Urinary bladder (tissue), 4 donors: Measurements from ENCODE around the gene MRPL55. TPM values are rescaled to one million over a fixed set of nuclear protein-coding genes. Genes with fewer than 3 reads are reported as not detected.

Source experiments
- DNase-seq: peaks from one replicate; pipeline ENCODE4 v3.0.0-alpha.2; 2015; ENCODE audit errors: extremely low spot score
- H3K27ac ChIP-seq: one replicate; pipeline ENCODE4 v1.5.1; 2013; ENCODE audit warnings: low read depth, mild to moderate bottlenecking, moderate library complexity
- H3K36me3 ChIP-seq: one replicate; pipeline ENCODE4 v1.6.1; 2013; ENCODE audit warnings: mild to moderate bottlenecking, moderate library complexity; ENCODE audit not compliant: insufficient read depth
- H3K4me1 ChIP-seq: one replicate; pipeline ENCODE4 v1.6.1; 2013; ENCODE audit warnings: mild to moderate bottlenecking, moderate library complexity; ENCODE audit not compliant: insufficient read depth
- H3K4me3 ChIP-seq: one replicate; pipeline ENCODE4 v1.5.1; 2013; ENCODE audit warnings: low read depth, low read length
- WGBS: extraction: QIAGEN DNeasy Blood & Tissue Kit; methylation state at CpG from one replicate; pipeline ENCODE4 v1.1.7; 2013; 5-methylcytosine and 5-hydroxymethylcytosine counted together
- polyA plus RNA-seq: library from polyadenylated mRNA; stranded (reverse); fragments of 200-250 nt; gene quantifications from one replicate; pipeline ENCODE4 v1.2.3, GENCODE V29; 2013
- small RNA-seq: library from RNA; depleted of rRNA; stranded (forward); fragments of <200 nt; gene quantifications from one replicate; pipeline ENCODE3, GENCODE V24; 2014
- total RNA-seq: library from RNA; depleted of rRNA; stranded (reverse); fragments of >200 nt; gene quantifications from one replicate; pipeline ENCODE4 v1.2.3, GENCODE V29; 2014
- donor health status: healthy with polysubstance abuse.
- donor health status: healthy.

MRPL55 gene
- total and polyA plus RNA-seq, 2 donors: 22.5 to 109 TPM

DNA sequence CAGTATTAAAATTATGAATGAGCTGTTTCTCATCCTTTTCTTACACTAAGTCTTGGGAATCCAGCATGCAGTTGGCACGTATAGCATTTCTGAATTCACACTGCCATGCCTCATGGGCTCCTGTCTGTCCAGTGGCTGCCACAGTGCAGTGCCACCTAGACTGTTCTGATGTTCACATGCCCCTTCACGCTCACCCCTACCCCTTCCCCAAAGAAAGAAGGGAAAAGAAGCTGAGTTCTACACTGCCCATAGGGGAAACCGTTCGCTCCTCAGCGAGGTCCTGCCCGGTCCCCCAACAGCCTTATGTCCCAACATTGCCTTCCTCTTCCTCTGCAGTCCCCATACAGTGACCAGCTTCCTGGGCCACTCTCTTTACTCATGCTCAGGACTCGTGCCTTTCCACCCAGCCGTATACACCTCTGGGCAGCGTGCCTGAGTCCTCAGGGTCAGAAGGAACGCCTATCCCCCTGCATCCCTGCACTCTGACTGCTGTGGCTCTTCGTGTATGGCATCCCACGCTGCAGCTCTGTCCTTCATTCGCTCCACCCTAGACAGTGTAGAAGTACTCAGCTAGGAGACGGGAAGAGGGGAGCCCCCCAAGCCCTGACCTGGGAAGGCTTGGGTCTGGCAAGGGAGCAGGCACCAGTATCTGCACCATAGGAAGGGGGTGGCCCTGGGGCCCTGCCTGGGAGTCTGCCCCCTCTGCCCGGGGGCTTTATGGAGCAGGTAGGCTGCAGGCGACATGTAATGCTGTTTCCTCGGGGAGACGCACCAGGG is 50.7 kb downstream of the MRPL55 start:
- no peaks in the 10 kb centered on the region for H3K36me3 ChIP-seq
- 47% methylated on average over 18 of the region's 18 CpGs for WGBS
- DNase-seq: no peak
- no peaks in the 10 kb centered on the region for H3K4me1 ChIP-seq
- no peak overlapping the region for H3K27ac ChIP-seq
- H3K4me3 ChIP-seq: no peak overlapping the region

Small RNAs within 50 kb of the gene (small RNA-seq; reads per million reads assigned to genes)
- not detected for gene AL359510.1

Other genes starting within 250 kb of the MRPL55 start
- gene WNT9A, start 161.4 kb downstream of the MRPL55 start, total RNA-seq: 2.7 TPM
- 9.4 TPM for gene WNT9A, start 161.4 kb downstream of the MRPL55 start, polyA plus RNA-seq
- not detected for gene WNT3A, start 102.3 kb downstream of the MRPL55 start, total RNA-seq
- gene WNT3A, start 102.3 kb downstream of the MRPL55 start, polyA plus RNA-seq: not detected
- 112 TPM for gene ARF1, start 26.6 kb downstream of the MRPL55 start, total RNA-seq
- 462 TPM for gene ARF1, start 26.6 kb downstream of the MRPL55 start, polyA plus RNA-seq
- gene C1orf35, start 6.0 kb downstream of the MRPL55 start, total RNA-seq: 4.3 TPM
- gene C1orf35, start 6.0 kb downstream of the MRPL55 start, polyA plus RNA-seq: 25.7 TPM
- 103 TPM for gene GUK1, start 31.0 kb upstream of the MRPL55 start, total RNA-seq
- gene GUK1, start 31.0 kb upstream of the MRPL55 start, polyA plus RNA-seq: 492 TPM
- gene GJC2, start 40.6 kb upstream of the MRPL55 start, total RNA-seq: 4.0 TPM
- gene GJC2, start 40.6 kb upstream of the MRPL55 start, polyA plus RNA-seq: 5.4 TPM
- gene IBA57, start 56.5 kb upstream of the MRPL55 start, total RNA-seq: 5.4 TPM
- 6.6 TPM for gene IBA57, start 56.5 kb upstream of the MRPL55 start, polyA plus RNA-seq
- gene OBSCN, start 98.7 kb upstream of the MRPL55 start, total RNA-seq: 29.1 TPM
- 8.4 TPM for gene OBSCN, start 98.7 kb upstream of the MRPL55 start, polyA plus RNA-seq